Activated naive CD8-positive, alpha-beta T cell treated with anti-CD3 and anti-CD28 coated beads for 36 hours (primary cell): ENCODE results near the gene RECQL5. TPM values are rescaled to one million over a fixed set of nuclear protein-coding genes. Genes with fewer than 3 reads are reported as not detected.

Source experiments
- DNase-seq: peaks from one replicate; pipeline ENCODE4 v3.0.0; 2021
- H3K27ac Mint-ChIP-seq: one replicate; pipeline ENCODE4 v1.8.0; 2022; ENCODE audit warnings: mild to moderate bottlenecking, moderate library complexity, mixed read lengths
- H3K27me3 Mint-ChIP-seq: one replicate; pipeline ENCODE4 v1.8.0; 2022; ENCODE audit warnings: mild to moderate bottlenecking, mixed read lengths
- H3K36me3 Mint-ChIP-seq: one replicate; pipeline ENCODE4 v1.8.0; 2021; ENCODE audit warnings: mild to moderate bottlenecking, mixed read lengths
- H3K4me1 Mint-ChIP-seq: one replicate; pipeline ENCODE4 v1.8.0; 2021; ENCODE audit warnings: mixed read lengths
- H3K4me3 Mint-ChIP-seq: one replicate; pipeline ENCODE4 v1.8.0; 2022; ENCODE audit warnings: mild to moderate bottlenecking, moderate library complexity, mixed read lengths
- H3K9me3 Mint-ChIP-seq: one replicate; pipeline ENCODE4 v1.8.0; 2022; ENCODE audit warnings: mixed read lengths
- total RNA-seq, 2 experiments: library from RNA; stranded (reverse); gene quantifications; one replicate each; pipeline ENCODE4 v1.2.3, GENCODE V29; 2021

RECQL5 gene
- total RNA-seq, 2 experiments from 2014 or later, result 31.4 to 32.6 TPM

DNA sequence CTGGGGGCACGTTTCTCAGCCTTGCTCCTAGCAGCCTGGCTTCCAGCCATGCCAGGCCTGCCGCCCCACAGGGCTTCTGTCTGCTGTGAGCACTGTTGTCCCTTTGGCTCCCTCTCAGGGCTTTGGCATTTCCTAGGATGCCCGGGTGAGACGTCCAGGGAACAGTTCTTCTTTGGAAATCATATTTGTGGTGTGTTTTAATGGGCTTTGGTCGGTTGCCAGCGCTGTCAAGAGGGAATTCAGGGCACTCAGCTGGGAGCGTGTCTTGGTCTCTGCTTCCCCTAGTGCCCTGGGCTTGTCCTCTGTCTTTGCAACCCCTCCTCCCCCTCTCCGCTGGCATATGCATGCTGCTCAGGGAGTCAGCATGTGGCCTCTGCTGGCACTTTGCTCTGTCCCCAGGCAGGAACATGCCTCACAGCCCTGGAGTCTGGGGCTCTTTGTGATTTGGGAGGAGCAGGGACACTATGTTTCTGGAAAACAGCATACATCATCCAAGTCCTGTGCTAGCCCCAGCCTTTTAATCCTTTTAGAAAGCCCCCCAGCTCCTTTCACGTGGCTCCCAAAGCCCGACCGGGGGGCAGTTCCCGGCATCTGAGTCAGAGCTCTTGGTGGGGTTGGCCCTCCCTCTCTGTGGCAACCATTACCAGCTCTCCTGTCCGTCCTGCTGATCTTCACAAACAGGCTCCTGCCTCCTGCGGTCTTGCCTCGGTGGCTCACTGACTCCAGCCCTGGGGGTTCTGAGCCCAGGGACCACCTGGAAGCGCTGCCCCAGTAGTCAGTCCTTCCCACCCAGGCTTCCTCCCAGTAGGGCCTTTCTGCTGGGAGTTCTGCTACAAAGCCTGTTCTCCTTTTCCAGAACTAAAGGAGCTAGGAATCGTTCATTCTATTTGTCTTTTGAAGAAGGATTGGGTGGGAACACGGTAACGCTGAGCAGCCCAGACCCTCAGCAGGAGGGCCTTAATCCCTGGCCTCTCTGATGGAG is 26.8 kb upstream of the RECQL5 start:
- Mint-ChIP-seq H3K4me1 (peaks cover 39% of the 10 kb centered on the region), H3K36me3 (peaks cover 15% of the 10 kb centered on the region), H3K9me3 (no peaks in the 10 kb centered on the region), H3K27me3 (no peaks in the 10 kb centered on the region), H3K27ac (no peak overlapping the region), H3K4me3 (no peak overlapping the region)
- DNase-seq, result no peak

DNA sequence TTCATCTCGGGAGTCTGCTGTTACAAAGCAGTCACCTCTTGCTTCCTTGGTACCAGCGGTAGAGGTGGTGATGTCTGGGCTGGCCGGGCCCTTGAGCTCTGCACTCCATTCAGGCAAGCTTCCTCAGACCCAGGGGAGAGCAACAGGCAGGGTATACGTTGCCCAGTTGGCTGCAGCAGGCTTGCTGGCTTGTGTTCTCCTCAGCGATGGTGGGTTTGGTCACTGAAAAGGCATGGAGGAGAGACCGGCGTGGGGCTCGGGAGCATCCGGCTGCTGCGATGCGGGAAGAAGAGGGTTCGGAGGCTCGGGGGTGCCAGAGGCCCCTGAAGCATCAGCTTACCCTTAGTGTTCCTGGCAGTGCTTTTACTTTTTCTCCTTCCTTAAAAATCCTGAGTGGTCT is 26.0 kb upstream of the RECQL5 start:
- H3K4me3 Mint-ChIP-seq, result no peak overlapping the region
- H3K4me1 Mint-ChIP-seq, result peaks cover 47% of the 10 kb centered on the region
- H3K27ac Mint-ChIP-seq, result no peak overlapping the region
- peaks cover 13% of the 10 kb centered on the region for H3K36me3 Mint-ChIP-seq
- H3K9me3 Mint-ChIP-seq, result no peaks in the 10 kb centered on the region
- no peaks in the 10 kb centered on the region for H3K27me3 Mint-ChIP-seq
- no peak for DNase-seq

DNA sequence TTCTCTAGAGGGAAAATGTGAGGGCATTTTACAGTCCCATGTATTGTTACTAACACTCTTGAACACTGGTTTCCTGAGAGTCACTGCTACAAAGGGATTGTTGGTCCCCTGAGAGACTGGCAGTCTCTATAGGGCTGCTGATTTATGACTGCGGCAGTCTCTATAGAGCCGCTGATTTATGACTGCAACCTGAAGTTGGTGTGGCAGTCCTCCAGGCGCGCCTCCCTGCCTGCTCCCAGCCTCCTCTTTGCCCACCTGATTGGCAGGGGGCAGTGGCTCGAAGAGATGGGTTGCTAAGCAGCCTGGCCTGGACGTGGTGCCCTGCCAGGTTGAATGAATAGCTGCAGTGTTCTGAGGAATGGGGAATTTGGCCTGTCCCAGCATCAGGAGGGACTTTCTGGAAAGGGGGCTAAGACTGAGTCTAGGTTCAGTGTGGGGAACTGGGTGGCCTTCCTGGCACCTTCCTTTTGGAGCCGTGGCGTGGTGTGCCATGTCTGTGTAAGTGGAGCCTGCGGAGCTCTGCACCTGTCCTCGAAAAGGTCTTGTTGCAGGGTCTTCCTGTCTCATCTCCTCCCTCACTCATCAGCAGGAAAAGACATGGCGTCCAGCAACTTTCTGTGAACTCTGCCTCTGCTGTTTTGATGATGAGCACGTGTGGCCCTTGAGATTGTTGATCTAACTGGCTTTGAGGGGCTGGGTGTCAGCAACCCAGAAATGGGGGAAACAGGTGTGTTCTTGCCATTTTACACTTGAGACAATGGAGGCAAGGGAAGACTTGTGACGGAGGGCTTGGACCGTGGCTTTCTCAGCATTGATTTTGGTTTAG is 25.1 kb upstream of the RECQL5 start:
- peaks cover 54% of the 10 kb centered on the region for H3K4me1 Mint-ChIP-seq
- peaks cover 19% of the 10 kb centered on the region for H3K36me3 Mint-ChIP-seq
- no peaks in the 10 kb centered on the region for H3K9me3 Mint-ChIP-seq
- no peak overlapping the region for H3K4me3 Mint-ChIP-seq
- no peak for DNase-seq
- H3K27ac Mint-ChIP-seq, result peak overlapping the region; percentile 52
- no peaks in the 10 kb centered on the region for H3K27me3 Mint-ChIP-seq

DNA sequence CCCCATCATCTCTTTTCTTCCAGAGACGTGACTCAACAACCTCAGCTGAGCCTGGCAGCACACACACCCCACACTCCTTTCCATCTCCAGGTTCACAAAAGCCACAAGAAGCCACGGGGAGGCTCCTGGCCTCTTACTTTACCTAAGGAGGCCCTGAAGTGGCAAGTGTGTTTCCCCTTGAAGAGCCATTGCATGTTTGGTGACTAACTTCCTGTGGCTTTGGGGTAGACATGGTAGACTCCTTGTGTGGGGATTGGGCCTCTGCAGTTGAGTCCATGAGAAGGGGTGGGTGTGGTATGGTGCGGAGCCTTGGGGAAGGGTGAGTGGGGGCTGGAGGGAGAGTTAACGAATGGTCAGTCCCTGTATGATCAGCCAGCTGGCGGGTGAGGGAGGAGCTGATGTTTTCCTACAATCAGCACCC is 24.4 kb upstream of the RECQL5 start:
- DNase-seq, result peak; percentile 61
- H3K36me3 Mint-ChIP-seq, result peaks cover 21% of the 10 kb centered on the region
- H3K27ac Mint-ChIP-seq, result peak overlapping the region; percentile 52
- no peaks in the 10 kb centered on the region for H3K27me3 Mint-ChIP-seq
- H3K4me3 Mint-ChIP-seq, result no peak overlapping the region
- H3K9me3 Mint-ChIP-seq, result no peaks in the 10 kb centered on the region
- H3K4me1 Mint-ChIP-seq, result peaks cover 59% of the 10 kb centered on the region

DNA sequence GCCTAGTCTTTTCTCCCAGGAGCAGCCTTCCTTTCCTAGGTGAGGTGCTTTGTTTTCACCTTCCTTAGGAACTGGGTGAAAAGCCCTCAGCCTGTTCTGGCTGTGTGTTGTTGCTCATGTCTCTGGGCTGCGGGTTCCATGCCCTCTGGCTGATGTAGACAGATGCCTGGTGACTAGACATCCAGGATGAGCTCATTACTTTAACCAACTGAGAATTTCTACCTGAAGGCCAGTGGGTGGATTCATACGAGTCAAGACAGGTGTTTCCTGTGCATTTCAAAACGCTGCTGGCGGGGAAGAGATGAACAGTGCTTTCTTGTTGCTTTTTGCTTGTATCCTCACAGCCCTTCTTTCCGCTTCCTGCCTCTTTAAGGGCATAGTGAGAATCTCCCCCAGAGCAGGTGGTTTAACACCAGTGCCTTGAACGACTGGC is 22.5 kb upstream of the RECQL5 start:
- peaks cover 63% of the 10 kb centered on the region for H3K4me1 Mint-ChIP-seq
- H3K36me3 Mint-ChIP-seq, result peaks cover 21% of the 10 kb centered on the region
- DNase-seq, result peak; percentile 39
- H3K27ac Mint-ChIP-seq, result peak overlapping the region; percentile 87
- H3K27me3 Mint-ChIP-seq, result no peaks in the 10 kb centered on the region
- H3K4me3 Mint-ChIP-seq, result peak overlapping the region; percentile 58
- H3K9me3 Mint-ChIP-seq, result no peaks in the 10 kb centered on the region

DNA sequence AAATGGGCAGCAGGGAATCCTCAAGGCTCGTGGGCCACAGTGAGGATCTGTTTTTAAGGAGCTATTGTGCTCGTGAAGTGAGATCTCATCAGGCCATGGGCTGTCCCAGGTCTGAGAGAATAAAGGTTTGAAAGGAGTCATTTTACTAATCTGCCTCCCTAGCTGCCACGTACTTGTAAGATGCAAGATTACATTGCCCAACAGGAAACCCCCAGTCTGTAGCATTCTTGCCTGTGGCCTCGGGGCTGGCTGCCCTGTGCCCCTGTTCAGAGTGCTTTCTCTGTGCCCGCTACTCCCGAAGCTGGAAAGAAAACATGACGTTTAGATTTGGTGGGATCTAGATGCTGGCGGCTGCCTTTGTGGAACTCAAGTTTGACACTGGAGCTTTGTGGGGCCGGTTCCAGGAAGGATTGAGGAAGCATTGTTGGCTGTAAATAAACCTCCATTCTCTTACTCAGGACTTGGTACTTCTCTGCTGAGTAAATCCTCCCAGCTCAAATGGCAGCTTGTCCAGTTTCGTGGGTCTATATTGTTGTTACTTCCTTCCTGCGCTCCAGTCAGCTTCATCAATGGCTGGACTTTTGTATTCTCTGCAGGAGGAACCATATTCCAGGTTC is 21.4 kb upstream of the RECQL5 start:
- H3K27ac Mint-ChIP-seq, result peak overlapping the region; percentile 70
- H3K4me3 Mint-ChIP-seq, result no peak overlapping the region
- peaks cover 68% of the 10 kb centered on the region for H3K4me1 Mint-ChIP-seq
- no peaks in the 10 kb centered on the region for H3K9me3 Mint-ChIP-seq
- H3K36me3 Mint-ChIP-seq, result peaks cover 21% of the 10 kb centered on the region
- no peaks in the 10 kb centered on the region for H3K27me3 Mint-ChIP-seq
- no peak for DNase-seq

DNA sequence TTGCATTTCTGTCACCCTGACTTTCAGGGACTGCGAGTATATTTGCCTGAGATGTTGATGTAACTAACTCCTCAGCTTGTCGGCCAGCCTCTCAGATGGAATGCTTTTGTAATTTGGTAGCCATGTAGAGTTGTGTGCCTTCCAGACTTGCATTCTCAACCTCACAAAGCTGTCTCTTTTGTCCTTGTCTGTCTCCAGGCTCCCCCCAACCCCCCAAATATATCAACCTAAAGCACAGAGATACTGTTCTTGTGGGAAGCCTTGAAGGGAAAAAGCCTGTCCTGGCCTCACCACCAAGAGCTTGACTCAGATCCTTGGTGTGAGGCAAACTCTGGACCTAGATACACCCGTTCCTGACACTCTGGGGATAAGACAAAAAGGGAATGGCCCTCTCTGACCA is 18.5 kb upstream of the RECQL5 start:
- no peak for DNase-seq

DNA sequence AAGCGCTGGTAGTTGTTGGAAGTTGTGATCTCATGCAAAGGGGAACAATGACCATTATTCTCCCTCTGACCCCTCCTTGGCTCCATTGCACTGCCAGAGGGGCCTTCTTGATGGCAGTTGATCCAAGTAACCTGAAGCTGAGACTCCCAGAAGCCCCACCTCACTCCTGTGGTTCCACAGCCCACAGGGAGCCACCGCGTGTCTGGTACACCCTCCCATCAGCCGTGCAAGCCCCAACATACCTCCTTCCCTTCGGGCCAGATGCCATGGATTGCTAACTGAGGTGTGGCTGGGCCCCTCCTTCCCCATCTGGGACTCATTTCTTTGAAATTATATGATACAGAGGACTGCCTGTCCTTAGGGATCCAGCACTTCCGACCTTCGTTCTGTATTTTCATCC is 18.0 kb upstream of the RECQL5 start:
- H3K4me1 Mint-ChIP-seq, result peaks cover 51% of the 10 kb centered on the region
- no peaks in the 10 kb centered on the region for H3K9me3 Mint-ChIP-seq
- H3K4me3 Mint-ChIP-seq, result no peak overlapping the region
- DNase-seq, result no peak
- no peak overlapping the region for H3K27ac Mint-ChIP-seq
- no peaks in the 10 kb centered on the region for H3K27me3 Mint-ChIP-seq
- H3K36me3 Mint-ChIP-seq, result peaks cover 17% of the 10 kb centered on the region

More for the DNA sequence above, 18.5 kb upstream of the RECQL5 start:
- H3K9me3 Mint-ChIP-seq, result no peaks in the 10 kb centered on the region
- H3K4me3 Mint-ChIP-seq, result no peak overlapping the region
- H3K36me3 Mint-ChIP-seq, result peaks cover 17% of the 10 kb centered on the region
- no peaks in the 10 kb centered on the region for H3K27me3 Mint-ChIP-seq
- peaks cover 56% of the 10 kb centered on the region for H3K4me1 Mint-ChIP-seq
- H3K27ac Mint-ChIP-seq, result no peak overlapping the region

DNA sequence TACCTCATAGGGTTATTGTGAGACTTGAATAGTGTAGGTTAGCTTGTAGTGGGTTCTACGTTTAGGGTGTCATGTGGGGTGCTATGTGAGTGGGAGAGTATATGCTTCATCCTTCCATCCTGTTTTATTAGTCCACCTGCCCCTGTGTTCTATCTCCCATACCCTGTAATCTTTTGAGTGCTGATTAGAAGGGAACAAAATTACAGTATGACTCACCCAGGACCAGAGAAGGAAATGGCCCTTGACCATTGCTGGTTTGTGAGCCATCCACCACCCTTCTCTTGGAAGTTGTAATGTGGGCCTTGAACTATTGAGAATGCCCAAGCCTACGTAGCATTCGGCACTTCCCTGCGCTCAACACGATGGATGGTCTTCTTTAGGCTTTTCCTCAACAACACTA is 17.3 kb upstream of the RECQL5 start:
- no peaks in the 10 kb centered on the region for H3K27me3 Mint-ChIP-seq
- H3K4me1 Mint-ChIP-seq, result peaks cover 45% of the 10 kb centered on the region
- peaks cover 12% of the 10 kb centered on the region for H3K36me3 Mint-ChIP-seq
- H3K9me3 Mint-ChIP-seq, result no peaks in the 10 kb centered on the region
- H3K4me3 Mint-ChIP-seq, result no peak overlapping the region
- no peak for DNase-seq
- H3K27ac Mint-ChIP-seq, result no peak overlapping the region

DNA sequence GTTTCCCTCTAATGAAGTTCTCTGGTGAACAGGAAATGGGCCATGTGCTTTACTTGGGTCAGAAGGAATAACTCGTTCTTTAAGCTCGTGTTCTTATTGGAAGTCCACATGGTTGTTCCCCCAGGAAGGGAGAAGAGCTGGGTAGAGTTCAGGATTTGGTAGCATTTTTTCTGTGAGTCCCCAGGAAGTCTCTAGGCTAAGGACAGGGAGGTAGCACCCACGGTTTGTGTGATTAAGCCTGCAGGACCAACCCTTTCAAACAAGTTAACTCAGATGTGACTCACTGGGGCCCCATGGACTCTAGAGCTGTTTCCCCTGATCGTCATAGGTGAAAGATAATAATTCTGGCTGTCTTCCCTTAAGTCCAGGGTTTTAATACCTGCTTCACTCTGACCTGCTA is 16.6 kb upstream of the RECQL5 start:
- Mint-ChIP-seq H3K4me1 (peaks cover 38% of the 10 kb centered on the region), H3K9me3 (no peaks in the 10 kb centered on the region)
- DNase-seq, result no peak

DNA sequence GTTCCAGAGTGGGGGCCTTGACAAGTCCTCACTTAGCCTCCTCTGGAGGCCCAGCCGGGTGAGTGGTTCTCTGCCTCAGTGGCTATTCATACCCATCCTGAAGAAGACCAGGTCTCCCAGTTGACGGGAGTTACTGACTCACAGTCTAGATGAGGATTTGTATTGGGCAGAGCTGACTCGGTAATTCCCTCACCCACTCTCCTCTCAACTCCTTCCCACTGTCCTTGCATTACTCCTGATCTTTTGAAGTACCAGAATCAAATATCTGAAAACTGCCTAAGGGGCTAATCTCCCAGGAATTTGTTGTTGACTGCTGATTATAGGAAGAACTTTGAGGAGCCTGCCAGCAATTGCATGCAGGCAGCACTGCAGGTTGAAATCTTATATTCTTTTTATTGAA is 14.3 kb upstream of the RECQL5 start:
- no peak overlapping the region for H3K4me3 Mint-ChIP-seq
- DNase-seq, result no peak
- H3K27me3 Mint-ChIP-seq, result no peaks in the 10 kb centered on the region
- peaks cover 24% of the 10 kb centered on the region for H3K4me1 Mint-ChIP-seq
- H3K36me3 Mint-ChIP-seq, result peaks cover 8% of the 10 kb centered on the region
- H3K27ac Mint-ChIP-seq, result no peak overlapping the region
- no peaks in the 10 kb centered on the region for H3K9me3 Mint-ChIP-seq

More for the DNA sequence above, 16.6 kb upstream of the RECQL5 start:
- Mint-ChIP-seq H3K36me3 (peaks cover 14% of the 10 kb centered on the region), H3K27ac (peak overlapping the region; percentile 49), H3K4me3 (no peak overlapping the region), H3K27me3 (no peaks in the 10 kb centered on the region)

DNA sequence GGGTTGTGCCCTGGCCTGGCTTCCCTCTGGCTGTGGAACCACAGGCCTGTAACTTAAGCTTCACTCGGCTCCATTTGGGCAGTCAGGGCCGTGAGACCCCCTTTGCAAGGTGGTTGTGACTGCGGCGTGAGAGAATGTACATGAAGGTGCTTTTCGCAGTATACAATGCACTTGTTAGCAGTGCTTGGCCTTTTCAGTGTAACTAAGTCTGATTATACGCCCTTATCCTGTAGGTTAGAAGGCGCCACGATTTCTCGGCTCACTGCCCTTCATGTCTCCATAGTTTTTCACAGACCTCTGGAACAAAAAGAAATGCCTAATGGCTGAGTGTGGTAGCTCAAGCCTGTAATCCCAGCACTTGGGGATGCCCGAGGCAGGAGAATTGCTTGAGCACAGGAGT is 13.5 kb upstream of the RECQL5 start:
- Mint-ChIP-seq H3K9me3 (no peaks in the 10 kb centered on the region), H3K4me3 (no peak overlapping the region), H3K36me3 (peaks cover 8% of the 10 kb centered on the region), H3K4me1 (peaks cover 20% of the 10 kb centered on the region), H3K27ac (no peak overlapping the region), H3K27me3 (no peaks in the 10 kb centered on the region)
- DNase-seq, result no peak

DNA sequence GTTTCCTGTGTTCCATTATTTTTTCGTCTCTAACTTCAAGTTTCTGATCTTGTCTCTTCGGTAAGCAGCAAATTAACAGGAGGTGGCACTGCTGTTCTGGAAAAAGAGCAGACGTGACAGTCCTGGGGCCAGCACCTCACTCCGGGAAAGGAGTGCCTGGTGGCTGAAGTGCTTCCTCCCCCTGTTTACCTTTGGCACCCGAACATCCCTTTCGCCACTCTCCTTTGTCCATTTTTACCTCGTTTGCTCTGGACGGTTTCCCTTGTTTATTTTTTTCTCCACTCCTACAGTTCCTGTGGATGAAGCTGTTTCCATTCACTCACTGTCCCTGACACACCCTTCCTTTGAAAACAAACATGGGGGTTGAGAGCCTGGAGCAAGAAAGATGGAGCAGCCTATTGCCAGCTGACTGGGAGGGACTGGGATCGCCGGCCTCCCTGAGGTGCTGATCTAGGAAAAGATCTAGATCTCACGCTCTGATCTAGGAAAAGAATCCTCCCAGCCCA is 12.8 kb upstream of the RECQL5 start:
- peaks cover 10% of the 10 kb centered on the region for H3K36me3 Mint-ChIP-seq
- DNase-seq, result no peak
- H3K27me3 Mint-ChIP-seq, result no peaks in the 10 kb centered on the region
- H3K4me3 Mint-ChIP-seq, result no peak overlapping the region
- H3K4me1 Mint-ChIP-seq, result peaks cover 17% of the 10 kb centered on the region
- no peak overlapping the region for H3K27ac Mint-ChIP-seq
- no peaks in the 10 kb centered on the region for H3K9me3 Mint-ChIP-seq

DNA sequence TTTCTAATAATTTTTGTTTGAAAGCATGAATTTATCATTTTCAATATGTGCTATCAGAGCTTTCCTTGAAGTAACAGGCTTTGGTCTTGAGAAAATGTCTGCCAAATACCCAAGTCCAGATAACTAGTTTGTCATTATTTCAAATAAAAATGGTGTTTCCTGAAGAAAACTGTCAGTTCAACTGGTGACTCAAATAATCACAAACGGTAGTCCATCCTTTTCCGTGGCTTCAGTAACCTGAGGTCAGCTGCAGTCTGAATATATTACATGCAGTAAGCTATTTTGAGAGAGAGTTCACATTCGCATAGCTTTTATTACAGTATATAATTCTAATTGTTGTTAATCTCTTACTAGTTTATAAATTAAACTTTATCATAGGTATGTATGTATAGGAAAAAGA is 9.5 kb upstream of the RECQL5 start:
- Mint-ChIP-seq H3K27ac (no peak overlapping the region), H3K27me3 (no peaks in the 10 kb centered on the region), H3K4me1 (peaks cover 10% of the 10 kb centered on the region), H3K36me3 (peaks cover 11% of the 10 kb centered on the region), H3K4me3 (no peak overlapping the region), H3K9me3 (no peaks in the 10 kb centered on the region)
- no peak for DNase-seq

DNA sequence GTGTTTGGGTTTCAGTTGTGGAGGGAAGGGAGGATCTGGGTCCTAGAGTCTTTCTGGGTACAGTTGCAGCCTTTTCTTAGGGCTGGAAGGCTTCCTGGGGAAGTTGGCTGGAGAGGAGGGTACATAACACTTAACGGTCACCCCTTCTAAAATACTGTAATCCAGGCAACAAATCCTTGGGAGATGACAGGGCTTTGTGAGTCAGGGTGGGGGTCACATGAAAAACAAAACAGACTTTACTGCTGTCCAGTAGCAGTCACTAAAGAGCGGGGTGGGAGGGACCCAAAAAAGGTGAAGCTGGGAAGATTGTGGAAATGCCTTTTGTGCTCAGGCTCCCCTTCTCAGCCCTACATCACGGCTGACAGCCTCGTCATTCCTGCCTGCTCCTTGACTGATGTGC is 6.5 kb upstream of the RECQL5 start:
- Mint-ChIP-seq H3K4me1 (peaks cover 22% of the 10 kb centered on the region), H3K4me3 (no peak overlapping the region), H3K27me3 (no peaks in the 10 kb centered on the region), H3K36me3 (peaks cover 12% of the 10 kb centered on the region), H3K9me3 (no peaks in the 10 kb centered on the region), H3K27ac (no peak overlapping the region)
- no peak for DNase-seq
